Liver (tissue), 9 donors: Measurements from ENCODE around the gene PPP2R2D. TPM values are rescaled to one million over a fixed set of nuclear protein-coding genes. Genes with fewer than 3 reads are reported as not detected.

Source experiments
- DNase-seq: peaks from one replicate; pipeline ENCODE4 v3.0.0-alpha.2; 2017; ENCODE audit warnings: low spot score
- H3K27ac ChIP-seq, 2 donors: one replicate each; pipeline ENCODE4 v1.7.0; 2013; ENCODE audit warnings: inconsistent platforms in 2 of 2, low read length in 2 of 2, control low read depth in 1 of 2, low read depth in 1 of 2, mild to moderate bottlenecking in 1 of 2
- H3K27me3 ChIP-seq, 4 donors: one replicate each; pipeline versions ENCODE4 v1.6.1 to v1.7.0; 2013; ENCODE audit warnings: low read length in 3 of 4, inconsistent platforms in 1 of 4, mild to moderate bottlenecking in 1 of 4, moderate library complexity in 1 of 4; ENCODE audit not compliant: control insufficient read depth in 4 of 4, insufficient read depth in 4 of 4
- H3K36me3 ChIP-seq, 4 donors: one replicate each; pipeline versions ENCODE4 v1.6.1 to v1.7.0; 2013; ENCODE audit warnings: low read length in 3 of 4, mild to moderate bottlenecking in 3 of 4, low read depth in 1 of 4, moderate library complexity in 1 of 4; ENCODE audit not compliant: control insufficient read depth in 4 of 4, insufficient read depth in 3 of 4
- H3K4me1 ChIP-seq, 4 donors: one replicate each; pipeline versions ENCODE4 v1.6.1 to v1.7.0; 2013; ENCODE audit warnings: low read length in 3 of 4, mild to moderate bottlenecking in 3 of 4, moderate library complexity in 1 of 4; ENCODE audit not compliant: control insufficient read depth in 4 of 4, insufficient read depth in 4 of 4
- H3K4me3 ChIP-seq, 3 donors: one replicate each; pipeline versions ENCODE4 v1.6.1 to v1.7.0; 2013; ENCODE audit warnings: low read length in 3 of 3, control low read depth in 1 of 3, low read depth in 1 of 3, mild to moderate bottlenecking in 1 of 3
- H3K9ac ChIP-seq, 2 donors: one replicate each; pipeline ENCODE4 v1.7.0; 2013; ENCODE audit warnings: low read length in 2 of 2, mild to moderate bottlenecking in 2 of 2, moderate library complexity in 2 of 2, control low read depth in 1 of 2, low read depth in 1 of 2
- H3K9me3 ChIP-seq, 4 donors: one replicate each; pipeline versions ENCODE4 v1.6.1 to v1.7.0; 2013; ENCODE audit warnings: low read length in 3 of 4; ENCODE audit not compliant: control insufficient read depth in 4 of 4
- ATF3 ChIP-seq: IDR thresholded peaks from 2 replicates; pipeline ENCODE4 v1.6.1; 2016; ENCODE audit warnings: antibody characterized with exemption
- EGR1 ChIP-seq, 2 donors: IDR thresholded peaks; 2 replicates each; pipeline ENCODE4 v1.6.1; 2016 to 2018; ENCODE audit warnings: antibody characterized with exemption in 2 of 2, low read depth in 2 of 2
- FOXA1 ChIP-seq: IDR thresholded peaks from 2 replicates; pipeline ENCODE4 v1.6.1; 2016; ENCODE audit warnings: antibody characterized with exemption
- FOXA2 ChIP-seq: IDR thresholded peaks from 2 replicates; pipeline ENCODE4 v1.6.1; 2016; ENCODE audit warnings: antibody characterized with exemption
- GABPA ChIP-seq, 2 donors: IDR thresholded peaks in 1 of 2; conservative IDR thresholded peaks in 1 of 2; 2 replicates each; pipeline ENCODE4 v1.6.1; 2016; ENCODE audit warnings: antibody characterized with exemption in 2 of 2, mild to moderate bottlenecking in 1 of 2, moderate library complexity in 1 of 2
- HNF4A ChIP-seq, 2 donors: conservative IDR thresholded peaks; 2 replicates each; pipeline ENCODE4 v1.6.1; 2016; ENCODE audit warnings: antibody characterized with exemption in 2 of 2, mild to moderate bottlenecking in 2 of 2
- HNF4G ChIP-seq: IDR thresholded peaks from 2 replicates; pipeline ENCODE4 v1.6.1; 2016; ENCODE audit warnings: antibody characterized with exemption
- JUND ChIP-seq, 2 donors: IDR thresholded peaks; 2 replicates each; pipeline ENCODE4 v1.6.1; 2016; ENCODE audit warnings: antibody characterized with exemption in 2 of 2
- MAX ChIP-seq: IDR thresholded peaks from 2 replicates; pipeline ENCODE4 v1.6.1; 2016; ENCODE audit warnings: antibody characterized with exemption
- NR2F2 ChIP-seq: IDR thresholded peaks from 2 replicates; pipeline ENCODE4 v1.6.1; 2016; ENCODE audit warnings: antibody characterized with exemption
- RAD21 ChIP-seq, 2 donors: IDR thresholded peaks; 2 replicates each; pipeline ENCODE4 v1.6.1; 2016; ENCODE audit warnings: antibody characterized with exemption in 2 of 2, mild to moderate bottlenecking in 2 of 2
- REST ChIP-seq: IDR thresholded peaks from 2 replicates; pipeline ENCODE4 v1.6.1; 2016; ENCODE audit warnings: antibody characterized with exemption, mild to moderate bottlenecking
- RXRA ChIP-seq, 2 donors: IDR thresholded peaks; 2 replicates each; pipeline ENCODE4 v1.6.1; 2017 to 2018; ENCODE audit warnings: antibody characterized with exemption in 2 of 2, mild to moderate bottlenecking in 1 of 2
- SP1 ChIP-seq: IDR thresholded peaks from 2 replicates; pipeline ENCODE4 v1.6.1; 2018; ENCODE audit warnings: antibody characterized with exemption, mild to moderate bottlenecking
- TAF1 ChIP-seq: conservative IDR thresholded peaks from 2 replicates; pipeline ENCODE4 v1.6.1; 2016; ENCODE audit warnings: antibody characterized with exemption, mild to moderate bottlenecking
- YY1 ChIP-seq: IDR thresholded peaks from 2 replicates; pipeline ENCODE4 v1.6.1; 2016; ENCODE audit warnings: antibody characterized with exemption, mild to moderate bottlenecking
- ZBTB33 ChIP-seq: IDR thresholded peaks from 2 replicates; pipeline ENCODE4 v1.6.1; 2016; ENCODE audit warnings: antibody characterized with exemption
- WGBS: extraction: QIAGEN DNeasy Blood & Tissue Kit; methylation state at CpG from one replicate; pipeline ENCODE4 v1.1.7; 2013; 5-methylcytosine and 5-hydroxymethylcytosine counted together
- polyA plus RNA-seq, 2 donors: library from polyadenylated mRNA; stranded (reverse) in 1 of 2; unstranded in 1 of 2; fragments of 200-250 nt in 1 of 2; fragments of >200 nt in 1 of 2; fragmentation: Nextera tagmentation in 1 of 2; extraction: Ambion mirVana in 1 of 2; gene quantifications; one replicate each; pipeline versions ENCODE4 v1.2.1 to v1.2.3, GENCODE V29; 2013 to 2015
- total RNA-seq, 2 donors: library from RNA; depleted of rRNA; stranded (reverse); fragments of >200 nt; gene quantifications; one replicate each; pipeline ENCODE4 v1.2.3, GENCODE V29; 2014
- donor health status: healthy.
- donor health status: healthy.
- donor health status: healthy.
- donor health status: healthy.
- donor health status: healthy.

The PPP2R2D gene
- total and polyA plus RNA-seq, 4 donors = 5.9 to 20.5 (median 14.3) TPM

GRCh38 chr10:131898713-131899112 lies 2.1 kb upstream of the PPP2R2D start:
- DNase-seq = no peak
- Histone ChIP-seq H3K9ac (no peak overlapping the region), H3K4me3 (no peak overlapping the region), H3K27me3 (no peaks in the 10 kb centered on the region), H3K36me3 (no peaks in the 10 kb centered on the region), H3K4me1 (peaks cover 3 to 20% (median 17%) of the 10 kb centered on the region in 4 donors), H3K9me3 (no peaks in the 10 kb centered on the region), H3K27ac (no peak overlapping the region)
- TF ChIP-seq REST (no peak), RAD21 (IDR thresholded peaks at IDR 0.05) (no peak), YY1 (no peak), ZBTB33 (no peak), TAF1 (no peak), FOXA1 (no peak), JUND (IDR thresholded peaks at IDR 0.05) (no peak), GABPA (IDR thresholded peaks at IDR 0.05 in 1 of 2, conservative IDR thresholded peaks at IDR 0.05 in 1 of 2) (no peak), SP1 (no peak), NR2F2 (no peak), ATF3 (no peak), MAX (no peak), FOXA2 (no peak), HNF4G (no peak)
- 71% methylated on average over 5 of the region's 5 CpGs for WGBS

- 74% methylated on average over 8 of the region's 8 CpGs for WGBS
- no peak overlapping the region for H3K4me3 ChIP-seq
- TF ChIP-seq MAX = no peak
- TF ChIP-seq JUND (IDR thresholded peaks at IDR 0.05) = no peak
- no peak for TF ChIP-seq HNF4A (conservative IDR thresholded peaks at IDR 0.05)
- no peak for TF ChIP-seq RXRA (IDR thresholded peaks at IDR 0.05)
- no peak for TF ChIP-seq SP1
- no peak for TF ChIP-seq ZBTB33
- TF ChIP-seq NR2F2 = no peak
- no peak for TF ChIP-seq REST
- TF ChIP-seq HNF4G = no peak
- no peak for TF ChIP-seq ATF3
- no peak for TF ChIP-seq YY1
- TF ChIP-seq EGR1 (IDR thresholded peaks at IDR 0.05; ENCODE audit: low read depth in 2 of 2) = no peak
- no peak for TF ChIP-seq TAF1
Measured at GRCh38 chr10:131899116-131899690, 1.6 kb upstream of the PPP2R2D start.

More at GRCh38 chr10:131899116-131899690, 1.6 kb upstream of the PPP2R2D start:
- H3K36me3 ChIP-seq = no peaks in the 10 kb centered on the region
- H3K9ac ChIP-seq = no peak overlapping the region
- no peaks in the 10 kb centered on the region for H3K27me3 ChIP-seq
- DNase-seq = no peak
- H3K9me3 ChIP-seq = no peaks in the 10 kb centered on the region
- no peak overlapping the region for H3K27ac ChIP-seq
- peaks cover 4 to 20% (median 17%) of the 10 kb centered on the region in 4 donors for H3K4me1 ChIP-seq
